Retinal pigment epithelial cell (primary cell): ENCODE measurements around the gene COA7.
"Not testable (repeated sequence)": the region's sequence is repeated elsewhere in the genome, so short reads cannot be mapped to it uniquely, and the experiment has no call there.

Source experiments
- DNase-seq: peaks from one replicate; pipeline ENCODE4 v3.0.0-alpha.2; 2010; ENCODE audit warnings: low read depth
- H3K4me3 ChIP-seq: 2 replicates; pipeline ENCODE4 v1.5.1; 2011; ENCODE audit warnings: mild to moderate bottlenecking, low read length, control low read depth, moderate library complexity
- TF ChIP-seq, protein P1 (sequence below): conservative IDR thresholded peaks from 2 replicates; pipeline ENCODE4 v1.5.1; 2011; ENCODE audit warnings: low read depth, low read length, control low read depth, inconsistent platforms

Gene COA7

DNA sequence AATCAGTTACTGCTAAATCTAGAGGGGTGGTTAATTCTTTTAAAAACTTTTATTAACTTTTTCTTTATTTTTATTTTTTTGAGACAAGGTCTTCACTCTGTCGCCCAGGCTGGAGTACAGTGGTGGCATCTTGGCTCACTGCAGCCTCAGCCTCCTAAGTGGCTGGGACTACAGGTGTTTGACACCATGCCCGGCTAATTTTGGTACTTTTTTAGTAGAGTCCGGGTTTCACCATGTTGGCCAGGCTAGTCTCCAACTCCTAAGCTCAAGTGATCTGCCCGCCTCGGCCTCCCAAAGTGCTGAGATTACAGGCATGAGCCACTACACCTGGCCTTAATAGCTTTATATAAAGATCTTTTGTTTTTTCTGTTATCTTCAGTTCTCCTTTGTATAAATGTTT, 40.0 kb upstream of the COA7 start:
- TF ChIP-seq, protein P1, sequence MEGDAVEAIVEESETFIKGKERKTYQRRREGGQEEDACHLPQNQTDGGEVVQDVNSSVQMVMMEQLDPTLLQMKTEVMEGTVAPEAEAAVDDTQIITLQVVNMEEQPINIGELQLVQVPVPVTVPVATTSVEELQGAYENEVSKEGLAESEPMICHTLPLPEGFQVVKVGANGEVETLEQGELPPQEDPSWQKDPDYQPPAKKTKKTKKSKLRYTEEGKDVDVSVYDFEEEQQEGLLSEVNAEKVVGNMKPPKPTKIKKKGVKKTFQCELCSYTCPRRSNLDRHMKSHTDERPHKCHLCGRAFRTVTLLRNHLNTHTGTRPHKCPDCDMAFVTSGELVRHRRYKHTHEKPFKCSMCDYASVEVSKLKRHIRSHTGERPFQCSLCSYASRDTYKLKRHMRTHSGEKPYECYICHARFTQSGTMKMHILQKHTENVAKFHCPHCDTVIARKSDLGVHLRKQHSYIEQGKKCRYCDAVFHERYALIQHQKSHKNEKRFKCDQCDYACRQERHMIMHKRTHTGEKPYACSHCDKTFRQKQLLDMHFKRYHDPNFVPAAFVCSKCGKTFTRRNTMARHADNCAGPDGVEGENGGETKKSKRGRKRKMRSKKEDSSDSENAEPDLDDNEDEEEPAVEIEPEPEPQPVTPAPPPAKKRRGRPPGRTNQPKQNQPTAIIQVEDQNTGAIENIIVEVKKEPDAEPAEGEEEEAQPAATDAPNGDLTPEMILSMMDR, result no peak
- H3K4me3 ChIP-seq, result no peak overlapping the region
- DNase-seq, result no peak

DNA sequence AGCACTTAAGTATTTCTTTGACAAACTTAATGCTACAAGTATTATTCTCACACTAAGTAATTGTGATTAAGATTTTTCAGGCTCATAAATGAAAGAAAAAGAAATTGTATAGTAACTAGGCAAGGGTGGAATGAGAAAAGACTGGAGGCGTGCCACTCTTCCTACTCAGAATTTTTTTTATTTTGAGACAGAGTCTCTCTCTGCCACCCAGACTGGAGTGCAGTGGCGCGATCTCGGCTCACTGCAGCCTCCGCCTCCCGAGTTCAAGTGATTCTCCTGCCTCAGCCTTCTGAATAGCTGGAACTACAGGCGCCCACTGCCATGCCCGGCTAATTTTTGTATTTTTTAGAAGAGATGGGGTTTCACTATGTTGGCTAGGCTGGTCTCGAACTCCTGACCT, 37.2 kb upstream of the COA7 start:
- DNase-seq, H3K4me3 ChIP-seq: not testable (repeated sequence)

DNA sequence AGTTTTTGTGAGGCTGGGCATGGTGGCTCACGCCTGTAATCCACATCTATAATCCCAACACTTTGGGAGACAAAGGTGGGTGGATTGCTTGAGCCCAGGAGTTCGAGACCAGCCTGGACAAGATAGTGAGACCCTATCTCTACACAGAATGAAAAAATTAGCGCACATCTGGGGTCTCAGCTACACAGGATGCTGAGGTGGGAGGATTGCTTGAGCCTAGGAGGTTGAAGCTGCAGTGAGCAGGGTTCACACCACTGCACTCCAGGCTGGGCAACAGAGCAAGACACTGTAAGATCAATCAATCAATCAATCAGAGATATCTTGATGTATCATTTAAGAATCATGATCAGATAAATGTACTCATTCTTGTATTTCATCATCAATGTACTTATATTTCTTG, 35.2 kb upstream of the COA7 start:
- DNase-seq, result no peak
- H3K4me3 ChIP-seq, result no peak overlapping the region
- TF ChIP-seq, protein P1, result no peak

DNA sequence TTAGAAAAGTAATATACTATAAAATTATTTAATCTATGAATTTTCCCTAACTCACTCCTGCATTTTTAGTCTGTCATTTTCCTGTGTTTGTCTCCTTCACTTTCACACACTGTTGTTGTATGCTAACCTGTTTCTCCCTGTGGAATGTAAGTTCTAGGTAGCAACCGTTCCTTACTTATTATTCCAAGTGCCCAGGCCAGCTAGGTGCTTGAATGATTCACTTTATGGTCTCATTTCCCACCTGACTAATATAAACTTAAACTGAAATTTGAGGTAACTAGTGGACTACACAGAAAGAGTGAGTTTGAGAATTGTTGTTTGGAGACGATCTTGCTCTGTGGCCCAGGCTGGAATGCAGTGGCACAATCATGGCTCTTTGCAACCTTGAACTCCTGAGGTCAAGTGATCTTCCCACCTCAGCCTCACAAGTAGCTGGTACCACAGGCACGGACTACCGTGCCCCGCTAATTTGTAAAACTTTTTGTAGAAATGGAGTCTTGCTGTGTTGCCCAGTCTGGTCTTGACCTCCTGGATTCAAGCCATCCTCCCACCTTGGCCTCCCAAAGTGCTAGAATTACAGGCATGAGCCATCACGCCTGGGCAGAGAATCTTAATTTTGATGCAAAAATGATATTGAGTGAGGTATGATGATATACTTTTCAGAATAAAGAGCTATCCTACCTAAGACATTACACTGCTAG, 30.0 kb upstream of the COA7 start:
- DNase-seq, result no peak
- peak overlapping the region; percentile 1 for H3K4me3 ChIP-seq

DNA sequence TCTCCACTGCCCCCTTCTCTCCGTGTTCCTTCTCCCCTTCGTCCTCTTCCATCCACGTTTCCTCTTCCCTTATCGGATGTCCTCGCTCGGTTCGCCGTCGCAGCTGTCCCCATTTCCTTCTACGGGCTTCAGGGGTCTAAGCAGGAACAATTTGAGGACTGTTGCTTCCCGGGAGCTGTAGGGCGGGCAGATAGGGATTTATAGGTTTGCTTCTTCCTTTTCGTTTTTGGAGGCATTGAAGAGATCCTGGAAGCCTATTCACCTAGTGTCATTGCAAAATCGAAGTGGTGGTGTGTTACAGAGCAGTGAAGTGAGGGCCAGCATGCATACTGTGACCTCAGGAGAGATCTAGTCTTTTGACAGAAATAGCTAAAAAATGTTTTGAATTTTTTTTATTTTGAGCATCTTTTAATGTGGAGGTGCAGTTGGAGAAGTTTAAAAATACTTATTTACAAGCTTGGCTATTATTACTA, 29.0 kb upstream of the COA7 start:
- DNase-seq, result no peak
- peak overlapping the region; percentile 87 for H3K4me3 ChIP-seq
- TF ChIP-seq, protein P1, result no peak

More for the DNA sequence above, 30.0 kb upstream of the COA7 start:
- TF ChIP-seq, protein P1, result no peak

DNA sequence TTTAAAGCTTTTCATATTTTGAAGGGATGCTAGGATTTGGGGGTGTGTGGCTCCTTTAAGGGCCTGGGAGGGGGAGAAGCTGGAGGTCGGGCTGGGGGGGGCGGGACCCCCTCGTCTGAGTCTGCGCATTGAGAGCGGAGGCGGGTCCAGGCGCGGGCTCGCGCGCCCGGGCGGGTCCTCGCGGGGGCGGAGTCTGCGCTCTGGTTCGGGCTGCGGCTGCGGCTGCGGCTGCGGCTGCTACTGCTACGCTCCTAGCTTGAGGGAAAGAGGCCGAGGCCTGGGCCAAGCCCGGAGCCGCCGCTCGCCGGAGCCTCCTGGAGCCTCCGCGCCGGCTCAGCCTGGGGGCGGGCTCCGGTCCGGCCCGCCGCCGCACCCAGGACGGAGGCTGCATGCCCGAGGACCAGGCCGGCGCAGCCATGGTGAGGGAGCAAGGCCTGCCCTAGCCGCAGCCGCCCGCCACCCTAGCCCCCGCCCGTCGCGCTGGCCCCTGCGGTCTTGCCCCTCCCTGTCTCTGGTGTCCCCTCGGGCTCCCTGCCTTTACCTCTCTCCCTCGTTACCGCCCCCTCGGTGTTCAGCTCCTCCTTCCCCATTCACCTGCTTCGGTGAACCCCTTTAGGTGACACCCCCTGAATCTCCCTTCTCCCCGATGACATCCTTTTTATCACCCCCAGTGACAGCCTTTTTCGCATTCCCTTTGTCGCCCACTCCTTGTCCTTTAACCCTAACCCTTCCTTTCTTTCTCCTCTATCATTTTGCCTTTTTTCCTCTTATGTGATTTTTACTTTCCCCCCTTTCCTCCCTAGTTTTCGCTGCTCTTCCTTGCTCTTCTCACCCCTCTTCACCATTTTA, 28.3 kb upstream of the COA7 start, which contains the start of gene ZYG11B:
TSS of gene ZYG11B (plus strand) at position 189 of the 849 bp plus-strand sequence. CDS start at position 390, 201 bp downstream.
- TF ChIP-seq, protein P1, result no peak
- DNase-seq, result peak; percentile 37
- H3K4me3 ChIP-seq, result peak within 1 kb of the TSS; percentile 87

DNA sequence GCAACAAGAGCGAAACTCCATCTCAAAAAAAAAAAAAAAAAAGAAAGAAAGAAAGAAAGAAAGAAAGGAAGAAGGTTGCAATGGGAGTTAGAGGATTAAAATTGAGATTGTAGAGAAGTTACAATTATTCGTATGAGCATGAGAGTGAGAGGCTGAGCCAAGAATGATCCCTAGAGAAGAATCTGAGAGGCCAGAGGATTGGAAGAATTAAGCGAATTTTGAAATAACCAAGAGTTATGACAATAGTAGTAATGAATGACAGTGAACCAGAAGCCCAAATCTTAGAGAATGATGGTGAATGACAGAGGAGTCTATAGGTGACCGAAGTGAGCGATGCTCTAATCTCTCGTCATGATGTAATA, 27.7 kb upstream of the COA7 start:
- TF ChIP-seq, protein P1, result no peak
- DNase-seq, result no peak
- H3K4me3 ChIP-seq, result peak overlapping the region; percentile 87
